H1 (cell line): ENCODE data around the gene MRPS18B. TPM values are rescaled to one million over a fixed set of nuclear protein-coding genes. Genes with fewer than 3 reads are reported as not detected.

Experiments
- CTCF ChIA-PET: fragments of 300-600 bp; sonication (Branson Sonifier 250); formaldehyde crosslinking; loops from one replicate; lab custom pipeline; 2021; ENCODE audit not compliant: partially characterized antibody; lab: Charles Lee
- POLR2A ChIA-PET: fragments of 300-600 bp; sonication (Branson Sonifier 250); formaldehyde crosslinking; loops from one replicate; lab custom pipeline; 2021; ENCODE audit warnings: inconsistent platforms; ENCODE audit not compliant: partially characterized antibody; lab: Charles Lee
- DNase-seq, 2 experiments: peaks; one replicate each; pipeline versions ENCODE4 v3.0.0 to v3.0.0-alpha.2; 2010 to 2022; ENCODE audit warnings: low spot score in 2 of 2, low read depth in 1 of 2, mixed read lengths in 1 of 2
- FAIRE-seq: peaks from 2 replicates; lab custom pipeline; 2011; peaks lifted over from hg19 to GRCh38; lab: Jason Lieb, UNC
- H2AFZ ChIP-seq: 2 replicates; pipeline ENCODE4 v1.8.1; 2012; ENCODE audit warnings: low read length, inconsistent platforms
- H2AK5ac ChIP-seq: 2 replicates; pipeline ENCODE4 v1.6.1; 2013; ENCODE audit warnings: low read depth, low read length
- H2BK120ac ChIP-seq: replicated peaks from 2 replicates; pipeline ENCODE3; 2013; ENCODE audit warnings: low read depth, low read length, inconsistent platforms
- H2BK12ac ChIP-seq: 2 replicates; pipeline ENCODE4 v1.6.1; 2013; ENCODE audit warnings: low read depth, low read length
- H2BK15ac ChIP-seq: 2 replicates; pipeline ENCODE4 v1.6.1; 2013; ENCODE audit warnings: low read length
- H2BK20ac ChIP-seq: 2 replicates; pipeline ENCODE4 v1.6.1; 2013; ENCODE audit warnings: low read length
- H2BK5ac ChIP-seq: 2 replicates; pipeline ENCODE4 v1.6.1; 2013; ENCODE audit warnings: low read depth, low read length
- H3K14ac ChIP-seq: 2 replicates; pipeline ENCODE4 v1.6.1; 2013; ENCODE audit warnings: inconsistent platforms; ENCODE audit not compliant: insufficient read length
- H3K18ac ChIP-seq: 2 replicates; pipeline ENCODE4 v1.6.1; 2013; ENCODE audit warnings: low read length; ENCODE audit errors: extremely low read depth
- H3K23ac ChIP-seq: 2 replicates; pipeline ENCODE4 v1.6.1; 2013; ENCODE audit warnings: inconsistent platforms; ENCODE audit not compliant: insufficient read length
- H3K23me2 ChIP-seq: 2 replicates; pipeline ENCODE4 v1.6.1; 2013; ENCODE audit warnings: low read depth, low read length
- H3K27ac ChIP-seq: 2 replicates; pipeline ENCODE4 v1.6.1; 2011; ENCODE audit warnings: low read depth, low read length, inconsistent platforms
- H3K27me3 ChIP-seq, 4 experiments: replicated peaks in 1 of 4; 1 replicate in 1 of 4; 2 replicates in 3 of 4; pipeline versions ENCODE4 v1.6.1 to v1.8.1; 2011 to 2013; ENCODE audit warnings: low read length in 3 of 4, mild to moderate bottlenecking in 3 of 4, inconsistent platforms in 2 of 4, mixed read lengths in 2 of 4, moderate library complexity in 1 of 4; ENCODE audit not compliant: control insufficient read depth in 3 of 4, insufficient read depth in 3 of 4; ENCODE audit errors: extremely low read depth in 1 of 4
- H3K36me3 ChIP-seq, 4 experiments: 2 replicates each; pipeline versions ENCODE4 v1.6.1 to v1.8.1; 2011 to 2013; ENCODE audit warnings: mild to moderate bottlenecking in 4 of 4, low read length in 3 of 4, moderate library complexity in 2 of 4, control low read depth in 1 of 4, inconsistent platforms in 1 of 4; ENCODE audit not compliant: insufficient read depth in 4 of 4, control insufficient read depth in 2 of 4
- H3K4ac ChIP-seq: replicated peaks from 2 replicates; pipeline ENCODE3; 2013; ENCODE audit warnings: low read length, low read depth, mixed read lengths, inconsistent platforms; ENCODE audit not compliant: insufficient read length
- H3K4me1 ChIP-seq, 4 experiments: replicated peaks in 1 of 4; 1 replicate in 1 of 4; 2 replicates in 3 of 4; pipeline versions ENCODE4 v1.6.1 to v1.8.1; 2011 to 2013; ENCODE audit warnings: low read length in 3 of 4, inconsistent platforms in 2 of 4, mixed read lengths in 1 of 4; ENCODE audit not compliant: insufficient read depth in 4 of 4, control insufficient read depth in 3 of 4
- H3K4me2 ChIP-seq, 2 experiments: 2 replicates each; pipeline versions ENCODE4 v1.6.1 to v1.8.1; 2011 to 2013; ENCODE audit warnings: low read depth in 2 of 2, low read length in 2 of 2, control low read depth in 1 of 2, inconsistent platforms in 1 of 2, mild to moderate bottlenecking in 1 of 2; ENCODE audit not compliant: insufficient read depth in 1 of 2
- H3K4me3 ChIP-seq, 4 experiments: fragments of 200-600, 300-600 bp in 1 of 4; sonication (generic), shearing (Covaris generic), sonication (Bioruptor Twin) in 1 of 4; 2 replicates each; pipeline versions ENCODE4 v1.5.1 to v1.8.1; 2011 to 2016; ENCODE audit warnings: low read length in 4 of 4, low read depth in 3 of 4, control low read depth in 2 of 4, inconsistent platforms in 2 of 4, mild to moderate bottlenecking in 2 of 4, mixed read lengths in 1 of 4, moderate library complexity in 1 of 4; ENCODE audit not compliant: insufficient read depth in 2 of 4; ENCODE audit errors: extremely low read depth in 1 of 4
- H3K56ac ChIP-seq: replicated peaks from 2 replicates; pipeline ENCODE3; 2013; ENCODE audit warnings: low read depth, mild to moderate bottlenecking, mixed read lengths, low read length, inconsistent platforms; ENCODE audit not compliant: insufficient read length
- H3K79me1 ChIP-seq: 2 replicates; pipeline ENCODE4 v1.6.1; 2013; ENCODE audit warnings: low read depth, low read length, control low read depth
- H3K79me2 ChIP-seq, 2 experiments: 2 replicates each; pipeline versions ENCODE4 v1.6.1 to v1.8.1; 2012 to 2013; ENCODE audit warnings: low read length in 2 of 2, mild to moderate bottlenecking in 2 of 2, inconsistent platforms in 1 of 2; ENCODE audit not compliant: insufficient read depth in 2 of 2, control insufficient read depth in 1 of 2
- H3K9ac ChIP-seq, 4 experiments: replicated peaks in 1 of 4; 1 replicate in 1 of 4; 2 replicates in 3 of 4; pipeline versions ENCODE4 v1.6.1 to v1.8.1; 2011 to 2013; ENCODE audit warnings: low read depth in 3 of 4, low read length in 3 of 4, control low read depth in 2 of 4, mild to moderate bottlenecking in 2 of 4, moderate library complexity in 2 of 4, inconsistent platforms in 1 of 4; ENCODE audit errors: extremely low read depth in 1 of 4
- H3K9me3 ChIP-seq, 2 experiments: 2 replicates each; pipeline versions ENCODE4 v1.6.1 to v1.8.1; 2012 to 2013; ENCODE audit warnings: mild to moderate bottlenecking in 2 of 2, moderate library complexity in 2 of 2, control low read depth in 1 of 2, inconsistent platforms in 1 of 2, low read depth in 1 of 2, low read length in 1 of 2, mixed read lengths in 1 of 2; ENCODE audit not compliant: insufficient read depth in 2 of 2
- H4K20me1 ChIP-seq, 2 experiments: replicated peaks in 1 of 2; 2 replicates each; pipeline versions ENCODE3 to v1.8.1; 2011 to 2013; ENCODE audit warnings: inconsistent platforms in 2 of 2, low read length in 2 of 2, mild to moderate bottlenecking in 1 of 2; ENCODE audit not compliant: insufficient read depth in 2 of 2, control insufficient read depth in 1 of 2
- H4K5ac ChIP-seq: 2 replicates; pipeline ENCODE4 v1.6.1; 2013; ENCODE audit warnings: low read length, low read depth, mixed read lengths, inconsistent platforms; ENCODE audit not compliant: insufficient read length
- H4K8ac ChIP-seq: 2 replicates; pipeline ENCODE4 v1.8.0; 2013; ENCODE audit warnings: mild to moderate bottlenecking, moderate library complexity, low read length, inconsistent platforms; ENCODE audit not compliant: insufficient read depth; ENCODE audit errors: extremely low read depth
- H4K91ac ChIP-seq: replicated peaks from 2 replicates; pipeline ENCODE3; 2013; ENCODE audit warnings: low read length, mixed read lengths, inconsistent platforms; ENCODE audit not compliant: insufficient read length
- ATF3 ChIP-seq: IDR thresholded peaks from 2 replicates; pipeline ENCODE4 v1.6.1; 2011; ENCODE audit warnings: low read depth, mild to moderate bottlenecking, low read length; ENCODE audit not compliant: insufficient read depth
- KDM4A ChIP-seq: IDR thresholded peaks from one replicate; pipeline ENCODE4 v1.7.1; 2012; ENCODE audit warnings: low read depth, mild to moderate bottlenecking, moderate library complexity, low read length, inconsistent platforms; ENCODE audit not compliant: severe bottlenecking
- NANOG ChIP-seq: IDR thresholded peaks from 2 replicates; pipeline ENCODE4 v1.6.1; 2011; ENCODE audit warnings: low read length, low read depth, mild to moderate bottlenecking, inconsistent platforms; ENCODE audit not compliant: insufficient read depth, poor library complexity, severe bottlenecking
- POLR2A ChIP-seq, 2 experiments: IDR thresholded peaks; 1 replicate in 1 of 2; 2 replicates in 1 of 2; pipeline ENCODE4 v1.6.1; 2011; ENCODE audit warnings: low read depth in 2 of 2, low read length in 2 of 2, mild to moderate bottlenecking in 2 of 2; ENCODE audit errors: control extremely low read depth in 1 of 2
- POLR2AphosphoS5 ChIP-seq: IDR thresholded peaks from 2 replicates; pipeline ENCODE4 v1.6.1; 2011; ENCODE audit warnings: low read depth, low read length
- RXRA ChIP-seq: IDR thresholded peaks from 2 replicates; pipeline ENCODE4 v1.6.1; 2011; ENCODE audit warnings: low read depth, mild to moderate bottlenecking, low read length, moderate library complexity; ENCODE audit not compliant: insufficient read depth
- SP2 ChIP-seq: IDR thresholded peaks from 2 replicates; pipeline ENCODE4 v1.6.1; 2012; ENCODE audit warnings: mild to moderate bottlenecking, low read length, inconsistent platforms
- WGBS, 2 experiments: shearing (Covaris generic) in 1 of 2; methylation state at CpG; one replicate each; pipeline versions ENCODE4 v1.1.6 to v1.1.7; 2013 to 2015; ENCODE audit warnings: low lambda C conversion rate in 2 of 2, mixed read lengths in 2 of 2, inconsistent platforms in 1 of 2, low coverage in 1 of 2, missing lambda C conversion rate in 1 of 2; ENCODE audit not compliant: insufficient replicate concordance in 2 of 2, insufficient coverage in 1 of 2, insufficient read length in 1 of 2; ENCODE audit errors: extremely low coverage in 1 of 2, missing lambda C conversion rate in 1 of 2; 5-methylcytosine and 5-hydroxymethylcytosine counted together
- polyA plus RNA-seq, 7 experiments: library from polyadenylated mRNA; depleted of rRNA in 3 of 7; stranded (reverse) in 5 of 7; unstranded in 2 of 7; fragments of >200 nt in 5 of 7; fragments of 200-250 nt in 2 of 7; gene quantifications; 1 replicate in 5 of 7; 2 replicates in 1 of 7; 4 replicates in 1 of 7; pipeline versions ENCODE4 v1.2.1 to v1.2.3, GENCODE V29; 2011 to 2013; ENCODE audit warnings: missing spikeins in 2 of 7, mixed read lengths in 2 of 7
- total RNA-seq: library from RNA; stranded (reverse); fragmentation: NEBNext Ultra II Directional; extraction: Animal tissue kit (Norgen Biotek cat#: 25700); gene quantifications from 2 replicates; pipeline ENCODE4 v1.2.1, GENCODE V29; 2021

MRPS18B gene
- total and polyA plus RNA-seq, 2 of the 8 experiments (the other 6 are each of a cell fraction or from before 2014, with no cell fraction given): 57.8 to 83.3 TPM

- Histone ChIP-seq H3K79me1 (peaks cover 8% of the 10 kb centered on the region), H2BK5ac (no peak overlapping the region), H2BK120ac (no peak overlapping the region), H4K5ac (no peak overlapping the region), H3K4me1 (peaks cover 0 to 6% (median 4%) of the 10 kb centered on the region in 4 experiments; a peak in 5 of 7 replicates), H3K4me2 (peak overlapping the region; percentile 76 to 86), H3K18ac (no peak overlapping the region), H3K56ac (no peak overlapping the region), H3K36me3 (peaks cover 6 to 11% (median 7%) of the 10 kb centered on the region in 4 experiments), H2AK5ac (no peak overlapping the region), H3K79me2 (peaks cover 3 to 20% of the 10 kb centered on the region in 2 experiments; a peak in 3 of 4 replicates), H3K27ac (no peak overlapping the region), H3K23me2 (peaks cover 5% of the 10 kb centered on the region; the same call in 1 of the 2 replicates), H2AFZ (no peak overlapping the region), H3K4me3 (peak overlapping the region in 2 of 4 experiments; percentile 74 to 88; a peak in 5 of 8 replicates), H3K9me3 (no peaks in the 10 kb centered on the region), H4K20me1 (peaks cover 0 to 2% of the 10 kb centered on the region in 2 experiments), H3K4ac (no peak overlapping the region), H4K91ac (no peak overlapping the region), H2BK20ac (no peak overlapping the region), H2BK15ac (no peak overlapping the region), H3K9ac (0 out of 7 replicates have a peak overlapping the region, but pooled peaks of 1 of the 4 experiments have one; percentile 22), H3K23ac (no peak overlapping the region), H3K27me3 (no peaks in the 10 kb centered on the region), H4K8ac (no peak overlapping the region), H2BK12ac (no peak overlapping the region), H3K14ac (no peak overlapping the region)
- TF ChIP-seq KDM4A (no peak), POLR2AphosphoS5 (no peak), ATF3 (no peak), NANOG (no peak), SP2 (no peak), POLR2A (IDR thresholded peaks at IDR 0.05; ENCODE audit: control extremely low read depth in 1 of 2, low read depth in 2 of 2, low read length in 2 of 2) (peak in 1 of 2 experiments; percentile 29; a peak in 2 of 3 replicates), RXRA (no peak)
- 100% methylated on average over 1 of the region's 1 CpG; no CpG with 5 or more reads in 1 of the 2 experiments for WGBS, 2 experiments
- FAIRE-seq (no peak), DNase-seq (no peak)
- ChIA-PET CTCF (interaction anchor here (1.3 to 1.4 kb wide), 2 partner anchors 27 to 48 kb away, joined by 3 to 4 read pairs; partner anchors contain the start of gene DHX16), POLR2A (interaction anchor here (0.5 to 3.3 kb wide), 18 partner anchors 8 to 77 kb away, joined by 3 to 23 read pairs (median 4); partner anchors contain the start of genes ABCF1, MRPS18B and PPP1R10)
Observed at GRCh38 chr6:30645989-30646388, 28.3 kb downstream of the MRPS18B start.
